ENCODE results near the gene ARHGEF11.

Gene ARHGEF11

DNA sequence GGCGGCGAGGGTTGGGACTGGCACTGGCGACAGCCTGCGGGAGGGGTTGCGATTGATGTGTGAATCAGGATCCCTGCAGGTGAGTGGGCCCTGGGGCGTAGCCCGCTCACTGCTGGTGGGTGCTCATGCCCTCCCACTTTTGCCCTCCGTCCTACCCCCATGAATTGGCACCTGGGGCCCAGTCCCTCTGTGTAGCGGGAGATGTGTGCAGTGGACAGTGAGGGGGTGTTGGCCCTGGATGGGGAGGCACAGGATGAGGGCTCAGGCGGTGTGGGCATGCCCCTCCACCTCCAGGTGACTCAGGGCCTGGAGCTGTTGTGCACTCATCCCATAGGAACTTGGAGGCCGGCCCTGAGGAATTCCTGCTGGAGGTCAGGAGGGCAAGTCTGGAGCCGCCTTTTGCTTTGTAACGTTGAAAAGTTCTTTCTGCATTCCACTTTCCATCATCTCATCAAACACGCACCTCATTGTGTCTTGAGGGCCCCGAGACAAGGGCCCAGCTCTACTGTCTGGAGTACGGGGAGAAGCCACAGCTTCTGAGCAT is 149.0 kb downstream of the ARHGEF11 start:
- Histone ChIP-seq H3K27me3 (ENCODE audit: control insufficient read depth, low read length) (peaks cover 44% of the 10 kb centered on the region), H3K36me3 (ENCODE audit: control insufficient read depth, low read length) (no peaks in the 10 kb centered on the region)

DNA sequence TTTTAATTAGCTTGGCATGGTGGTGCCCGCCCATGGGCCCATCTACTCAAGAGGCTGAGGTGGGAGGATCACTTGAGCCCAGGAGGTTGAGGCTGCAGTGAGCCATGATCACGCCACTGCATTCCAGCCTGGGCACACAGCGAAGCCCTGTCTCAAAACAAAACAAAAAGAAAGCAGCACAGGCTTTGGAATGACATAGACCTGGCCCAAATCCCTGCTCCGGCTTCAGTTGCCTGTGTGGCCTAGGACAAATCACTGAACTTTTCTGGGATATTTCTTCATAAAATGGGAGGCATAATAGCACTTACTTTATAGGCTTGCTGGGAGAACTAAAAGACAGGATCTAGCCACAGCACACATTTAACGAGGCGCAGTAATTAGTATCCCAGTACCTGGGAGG is 149.6 kb downstream of the ARHGEF11 start:
- no peaks in the 10 kb centered on the region for H3K9me3 ChIP-seq (ENCODE audit: control insufficient read depth, insufficient read depth, low read length)
- 0 out of 2 replicates have a peak, but pooled peaks cover 3% of the 10 kb centered on the region for H3K4me1 ChIP-seq (ENCODE audit: control insufficient read depth, low read length)
- H3K4me3 ChIP-seq (ENCODE audit: low read length) = no peak overlapping the region
- H3K27me3 ChIP-seq (ENCODE audit: control insufficient read depth, low read length) = peaks cover 47% of the 10 kb centered on the region
- no peaks in the 10 kb centered on the region for H3K36me3 ChIP-seq (ENCODE audit: control insufficient read depth, low read length)
- 0 out of 2 replicates have a peak, but pooled peaks cover 3% of the 10 kb centered on the region for H4K20me1 ChIP-seq (ENCODE audit: control insufficient read depth, insufficient read depth, low read depth, low read length)
- H3K79me2 ChIP-seq (ENCODE audit: control insufficient read depth, low read length) = no peaks in the 10 kb centered on the region
- no peak overlapping the region for H3K4me2 ChIP-seq (ENCODE audit: low read length)
- TF ChIP-seq, protein P1, sequence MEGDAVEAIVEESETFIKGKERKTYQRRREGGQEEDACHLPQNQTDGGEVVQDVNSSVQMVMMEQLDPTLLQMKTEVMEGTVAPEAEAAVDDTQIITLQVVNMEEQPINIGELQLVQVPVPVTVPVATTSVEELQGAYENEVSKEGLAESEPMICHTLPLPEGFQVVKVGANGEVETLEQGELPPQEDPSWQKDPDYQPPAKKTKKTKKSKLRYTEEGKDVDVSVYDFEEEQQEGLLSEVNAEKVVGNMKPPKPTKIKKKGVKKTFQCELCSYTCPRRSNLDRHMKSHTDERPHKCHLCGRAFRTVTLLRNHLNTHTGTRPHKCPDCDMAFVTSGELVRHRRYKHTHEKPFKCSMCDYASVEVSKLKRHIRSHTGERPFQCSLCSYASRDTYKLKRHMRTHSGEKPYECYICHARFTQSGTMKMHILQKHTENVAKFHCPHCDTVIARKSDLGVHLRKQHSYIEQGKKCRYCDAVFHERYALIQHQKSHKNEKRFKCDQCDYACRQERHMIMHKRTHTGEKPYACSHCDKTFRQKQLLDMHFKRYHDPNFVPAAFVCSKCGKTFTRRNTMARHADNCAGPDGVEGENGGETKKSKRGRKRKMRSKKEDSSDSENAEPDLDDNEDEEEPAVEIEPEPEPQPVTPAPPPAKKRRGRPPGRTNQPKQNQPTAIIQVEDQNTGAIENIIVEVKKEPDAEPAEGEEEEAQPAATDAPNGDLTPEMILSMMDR (IDR thresholded peaks at IDR 0.05; ENCODE audit: low read depth, low read length, poor library complexity, severe bottlenecking) = no peak
- no peak for TF ChIP-seq EZH2phosphoT487 (IDR thresholded peaks at IDR 0.05; ENCODE audit: borderline replicate concordance, low read length)
- H3K9me2 ChIP-seq (replicated peaks; ENCODE audit: control insufficient read depth, low read length) = no peaks in the 10 kb centered on the region
- no peaks in the 10 kb centered on the region for H3F3A ChIP-seq (ENCODE audit: control insufficient read depth, insufficient read depth)
- H3K27ac ChIP-seq (ENCODE audit: low read depth, low read length) = no peak overlapping the region

More for the DNA sequence above, 149.0 kb downstream of the ARHGEF11 start:
- Histone ChIP-seq H3K4me3 (ENCODE audit: low read length) (no peak overlapping the region), H3F3A (ENCODE audit: control insufficient read depth, insufficient read depth) (no peaks in the 10 kb centered on the region), H3K9me2 (replicated peaks; ENCODE audit: control insufficient read depth, low read length) (no peaks in the 10 kb centered on the region), H4K20me1 (ENCODE audit: control insufficient read depth, insufficient read depth, low read depth, low read length) (0 out of 2 replicates have a peak, but pooled peaks cover 3% of the 10 kb centered on the region), H3K4me1 (ENCODE audit: control insufficient read depth, low read length) (0 out of 2 replicates have a peak, but pooled peaks cover 3% of the 10 kb centered on the region), H3K27ac (ENCODE audit: low read depth, low read length) (no peak overlapping the region), H3K9me3 (ENCODE audit: control insufficient read depth, insufficient read depth, low read length) (no peaks in the 10 kb centered on the region), H3K79me2 (ENCODE audit: control insufficient read depth, low read length) (no peaks in the 10 kb centered on the region), H3K4me2 (ENCODE audit: low read length) (no peak overlapping the region)
- TF ChIP-seq, protein P1 (IDR thresholded peaks at IDR 0.05; ENCODE audit: low read depth, low read length, poor library complexity, severe bottlenecking) = no peak
- no peak for TF ChIP-seq EZH2phosphoT487 (IDR thresholded peaks at IDR 0.05; ENCODE audit: borderline replicate concordance, low read length)

DNA sequence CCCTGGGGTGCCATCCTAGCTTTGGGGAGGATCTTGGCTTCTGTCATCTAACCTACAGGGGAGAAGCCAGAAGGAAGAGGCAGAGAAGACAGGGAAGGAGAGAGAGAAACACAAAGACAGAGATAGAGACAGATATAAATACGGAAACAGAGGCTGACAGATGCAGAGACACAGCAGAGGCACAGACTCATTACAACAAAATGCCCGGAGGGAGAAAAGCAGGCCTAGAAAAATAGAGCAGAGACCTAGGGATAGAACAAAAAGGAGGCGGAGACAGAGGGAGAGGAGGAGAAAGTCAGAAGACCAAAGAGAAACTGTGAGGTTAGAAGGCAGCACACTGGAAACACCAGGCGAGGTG is 150.1 kb downstream of the ARHGEF11 start:
- TF ChIP-seq, protein P1 (IDR thresholded peaks at IDR 0.05; ENCODE audit: low read depth, low read length, poor library complexity, severe bottlenecking) = no peak
- no peak for TF ChIP-seq EZH2phosphoT487 (IDR thresholded peaks at IDR 0.05; ENCODE audit: borderline replicate concordance, low read length)
- no peaks in the 10 kb centered on the region for H3K9me2 ChIP-seq (replicated peaks; ENCODE audit: control insufficient read depth, low read length)
- H3K9me3 ChIP-seq (ENCODE audit: control insufficient read depth, insufficient read depth, low read length) = no peaks in the 10 kb centered on the region
- no peak overlapping the region for H3K27ac ChIP-seq (ENCODE audit: low read depth, low read length)
- H4K20me1 ChIP-seq (ENCODE audit: control insufficient read depth, insufficient read depth, low read depth, low read length) = 0 out of 2 replicates have a peak, but pooled peaks cover 3% of the 10 kb centered on the region
- H3K79me2 ChIP-seq (ENCODE audit: control insufficient read depth, low read length) = no peaks in the 10 kb centered on the region
- H3F3A ChIP-seq (ENCODE audit: control insufficient read depth, insufficient read depth) = no peaks in the 10 kb centered on the region
- 0 out of 2 replicates have a peak, but pooled peaks cover 3% of the 10 kb centered on the region for H3K4me1 ChIP-seq (ENCODE audit: control insufficient read depth, low read length)
- peaks cover 48% of the 10 kb centered on the region for H3K27me3 ChIP-seq (ENCODE audit: control insufficient read depth, low read length)
- H3K36me3 ChIP-seq (ENCODE audit: control insufficient read depth, low read length) = no peaks in the 10 kb centered on the region
- H3K4me2 ChIP-seq (ENCODE audit: low read length) = no peak overlapping the region
- H3K4me3 ChIP-seq (ENCODE audit: low read length) = no peak overlapping the region

Data from DOHH2 (cell line).